K562 (cell line): Measurements from ENCODE around the gene NUP98. TPM values are rescaled to one million over a fixed set of nuclear protein-coding genes. Genes with fewer than 3 reads are reported as not detected.
A peak's percentile ranks its signal among the peaks of the same experiment; 100 is the strongest.

Experiments
- ARID2 ChIP-seq: fragments of 450-650 bp; IDR thresholded peaks from 2 replicates; pipeline ENCODE4 v1.6.1; 2017; ENCODE audit warnings: antibody characterized with exemption, mild to moderate bottlenecking
- BCOR ChIP-seq: fragments of 450-650 bp; IDR thresholded peaks from 2 replicates; pipeline ENCODE4 v1.6.1; 2016
- CAMTA2 ChIP-seq: fragments of 250-450 bp; sonication (Bioruptor Pico); conservative IDR thresholded peaks from 2 replicates; pipeline ENCODE4 v1.5.1; 2022
- CCAR2 ChIP-seq: fragments of 200-400 bp; formaldehyde crosslinking; IDR thresholded peaks from 2 replicates; pipeline ENCODE4 v1.6.1; 2017; ENCODE audit warnings: mild to moderate bottlenecking, low read depth, low read length
- KAT7 ChIP-seq: sonication (generic); formaldehyde crosslinking; IDR thresholded peaks from 2 replicates; pipeline ENCODE4 v1.8.0; 2022; ENCODE audit warnings: missing genetic modification reagents, mild to moderate bottlenecking, borderline replicate concordance
- KDM4B ChIP-seq, 2 experiments: fragments of 450-650 bp in 1 of 2; sonication (generic) in 1 of 2; IDR thresholded peaks; 2 replicates each; pipeline ENCODE4 v1.6.1; 2016 to 2017; ENCODE audit warnings: borderline replicate concordance in 2 of 2, antibody characterized with exemption in 1 of 2, low read depth in 1 of 2, mild to moderate bottlenecking in 1 of 2
- KDM5B ChIP-seq: fragments of 200-600 bp; sonication (generic); IDR thresholded peaks from 2 replicates; pipeline ENCODE4 v1.6.1; 2012; ENCODE audit warnings: low read depth, mild to moderate bottlenecking, moderate library complexity, low read length, control low read depth, inconsistent platforms; ENCODE audit not compliant: insufficient replicate concordance
- L3MBTL2 ChIP-seq: fragments of 450-650 bp; IDR thresholded peaks from 2 replicates; pipeline ENCODE4 v1.6.1; 2016; ENCODE audit warnings: mild to moderate bottlenecking, moderate library complexity
- LEF1 ChIP-seq: fragments of 450-650 bp; IDR thresholded peaks from 2 replicates; pipeline ENCODE4 v1.6.1; 2016; ENCODE audit warnings: mild to moderate bottlenecking
- MED1 ChIP-seq: sonication (generic); formaldehyde crosslinking; IDR thresholded peaks from 2 replicates; pipeline ENCODE4 v1.8.1; 2023; ENCODE audit warnings: missing genetic modification reagents, borderline replicate concordance
- RBM14 ChIP-seq: fragments of 200-400 bp; formaldehyde crosslinking; IDR thresholded peaks from 2 replicates; pipeline ENCODE4 v1.6.1; 2018; ENCODE audit warnings: low read depth, mild to moderate bottlenecking, low read length, moderate library complexity, borderline replicate concordance; ENCODE audit not compliant: insufficient read depth
- RFX1 ChIP-seq: fragments of 450-650 bp; IDR thresholded peaks from 2 replicates; pipeline ENCODE4 v1.6.1; 2016; ENCODE audit warnings: mild to moderate bottlenecking, moderate library complexity
- RFX5 ChIP-seq: IDR thresholded peaks from 2 replicates; pipeline ENCODE4 v1.6.1; 2011; ENCODE audit warnings: low read depth, mild to moderate bottlenecking, improper control_type of control experiment, low read length
- SNIP1 ChIP-seq: fragments of 450-650 bp; IDR thresholded peaks from 2 replicates; pipeline ENCODE4 v1.7.1; 2017; ENCODE audit warnings: low read depth, mild to moderate bottlenecking
- TAF9B ChIP-seq: fragments of 450-650 bp; IDR thresholded peaks from 2 replicates; pipeline ENCODE4 v1.6.1; 2018; ENCODE audit warnings: mild to moderate bottlenecking; ENCODE audit not compliant: partially characterized antibody
- ZNF140 ChIP-seq: fragments of 250-450 bp; sonication (Bioruptor Pico); IDR thresholded peaks from 2 replicates; pipeline ENCODE4 v1.8.0; 2021; ENCODE audit warnings: moderate library complexity, mild to moderate bottlenecking, inconsistent platforms
- ZNF316 ChIP-seq: fragments of 450-650 bp; IDR thresholded peaks from 2 replicates; pipeline ENCODE4 v1.6.1; 2016
- ZNF347 ChIP-seq: fragments of 450-650 bp; formaldehyde crosslinking; IDR thresholded peaks from 2 replicates; pipeline ENCODE4 v1.4.0; 2020; ENCODE audit warnings: low read depth, mild to moderate bottlenecking, moderate library complexity
- ZNF780A ChIP-seq: fragments of 250-450 bp; sonication (Bioruptor Pico); IDR thresholded peaks from 2 replicates; pipeline ENCODE4 v1.5.0; 2021; ENCODE audit warnings: mild to moderate bottlenecking
- polyA plus RNA-seq, 8 experiments: library from polyadenylated mRNA; depleted of rRNA in 4 of 8; stranded (reverse) in 5 of 8; unstranded in 3 of 8; fragments of >200 nt; fragmentation: Nextera tagmentation in 2 of 8; fragmentation: Illumina TruSeq in 1 of 8; extraction: Ambion mirVana in 2 of 8; extraction: Trizol in 1 of 8; gene quantifications; 2 replicates each; pipeline versions ENCODE4 v1.2.1 to v1.2.3, GENCODE V29; 2011 to 2014; ENCODE audit warnings: inconsistent platforms in 1 of 8, missing spikeins in 1 of 8
- total RNA-seq, 7 experiments: library from RNA; depleted of rRNA in 6 of 7; stranded (reverse); fragments of >200 nt in 6 of 7; fragmentation: Illumina TruSeq in 2 of 7; extraction: Trizol in 2 of 7; gene quantifications; 2 replicates each; pipeline versions ENCODE4 v1.2.1 to v1.2.3, GENCODE V29; 2011 to 2021; ENCODE audit warnings: low replicate concordance in 1 of 7
- TF ChIP-seq, protein P1 (sequence below): fragments of 150-350 bp; IDR thresholded peaks from 2 replicates; pipeline ENCODE4 v1.6.1; 2014; ENCODE audit warnings: low read depth, mild to moderate bottlenecking, low read length, borderline replicate concordance
- TF ChIP-seq, protein P2 (sequence below): sonication (generic); formaldehyde crosslinking; IDR thresholded peaks from 2 replicates; pipeline ENCODE4 v1.8.0; 2022; ENCODE audit warnings: mild to moderate bottlenecking, missing genetic modification reagents
- TF ChIP-seq, protein P3 (sequence below): fragments of 450-650 bp; formaldehyde crosslinking; IDR thresholded peaks from 2 replicates; pipeline ENCODE4 v1.4.0; 2020; ENCODE audit warnings: mild to moderate bottlenecking, moderate library complexity

The NUP98 gene
- total and polyA plus RNA-seq, 9 of the 15 experiments (the other 6 are each of a cell fraction or from before 2014, with no cell fraction given) = 45.1 to 196 (median 130) TPM

DNA sequence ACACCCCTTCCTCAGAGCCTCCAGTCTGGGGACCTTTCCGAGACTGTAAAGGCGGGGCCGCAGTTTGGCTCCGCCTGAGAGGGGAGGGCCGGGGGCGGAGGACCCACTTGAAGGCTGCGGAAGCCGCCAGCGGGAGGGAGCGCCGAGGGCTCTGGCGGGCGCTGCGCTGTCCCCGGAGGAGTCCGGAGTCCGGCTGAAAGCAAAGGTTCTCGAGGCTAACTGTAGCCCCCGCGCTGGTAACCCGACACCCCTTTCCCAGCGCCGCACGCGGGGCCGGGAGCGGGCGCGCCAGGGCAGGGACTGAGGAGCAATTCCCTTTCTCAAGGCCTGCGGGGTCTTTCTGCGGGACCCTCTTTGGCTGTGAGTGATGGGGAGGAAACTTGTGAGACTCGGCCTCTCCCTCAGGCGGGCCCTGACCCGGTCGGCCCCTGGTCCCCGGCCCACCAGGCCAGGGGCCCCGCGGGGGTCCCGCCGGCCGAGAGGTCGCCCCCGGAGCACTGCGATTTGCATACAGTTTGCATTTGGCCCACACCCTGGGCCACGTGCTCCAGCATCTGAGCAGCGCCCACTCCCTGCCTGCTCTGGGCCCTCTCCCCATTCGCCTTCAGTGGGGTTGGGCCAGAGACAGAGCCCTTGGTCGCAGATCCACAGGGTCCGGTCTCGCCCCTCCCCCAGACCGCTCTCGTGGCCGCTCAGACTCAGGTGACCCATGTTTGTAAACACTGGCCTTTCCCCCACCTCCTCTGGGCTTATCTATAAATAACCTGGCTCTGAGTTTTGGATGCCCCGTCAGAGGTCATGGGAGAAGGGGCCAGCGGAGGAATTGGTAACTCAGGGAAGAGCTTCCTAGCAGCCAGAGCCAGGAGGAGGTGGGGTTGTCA lies 155.0 kb downstream of the NUP98 start (continued):
- TF ChIP-seq, protein P1, sequence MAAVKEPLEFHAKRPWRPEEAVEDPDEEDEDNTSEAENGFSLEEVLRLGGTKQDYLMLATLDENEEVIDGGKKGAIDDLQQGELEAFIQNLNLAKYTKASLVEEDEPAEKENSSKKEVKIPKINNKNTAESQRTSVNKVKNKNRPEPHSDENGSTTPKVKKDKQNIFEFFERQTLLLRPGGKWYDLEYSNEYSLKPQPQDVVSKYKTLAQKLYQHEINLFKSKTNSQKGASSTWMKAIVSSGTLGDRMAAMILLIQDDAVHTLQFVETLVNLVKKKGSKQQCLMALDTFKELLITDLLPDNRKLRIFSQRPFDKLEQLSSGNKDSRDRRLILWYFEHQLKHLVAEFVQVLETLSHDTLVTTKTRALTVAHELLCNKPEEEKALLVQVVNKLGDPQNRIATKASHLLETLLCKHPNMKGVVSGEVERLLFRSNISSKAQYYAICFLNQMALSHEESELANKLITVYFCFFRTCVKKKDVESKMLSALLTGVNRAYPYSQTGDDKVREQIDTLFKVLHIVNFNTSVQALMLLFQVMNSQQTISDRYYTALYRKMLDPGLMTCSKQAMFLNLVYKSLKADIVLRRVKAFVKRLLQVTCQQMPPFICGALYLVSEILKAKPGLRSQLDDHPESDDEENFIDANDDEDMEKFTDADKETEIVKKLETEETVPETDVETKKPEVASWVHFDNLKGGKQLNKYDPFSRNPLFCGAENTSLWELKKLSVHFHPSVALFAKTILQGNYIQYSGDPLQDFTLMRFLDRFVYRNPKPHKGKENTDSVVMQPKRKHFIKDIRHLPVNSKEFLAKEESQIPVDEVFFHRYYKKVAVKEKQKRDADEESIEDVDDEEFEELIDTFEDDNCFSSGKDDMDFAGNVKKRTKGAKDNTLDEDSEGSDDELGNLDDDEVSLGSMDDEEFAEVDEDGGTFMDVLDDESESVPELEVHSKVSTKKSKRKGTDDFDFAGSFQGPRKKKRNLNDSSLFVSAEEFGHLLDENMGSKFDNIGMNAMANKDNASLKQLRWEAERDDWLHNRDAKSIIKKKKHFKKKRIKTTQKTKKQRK = no peak
- peak; percentile 93 for TF ChIP-seq L3MBTL2
- TF ChIP-seq BCOR = no peak
- peak; percentile 37 for TF ChIP-seq LEF1
- no peak for TF ChIP-seq CAMTA2
- TF ChIP-seq RBM14 = 0 out of 2 replicates have a peak, but pooled peaks have one; percentile 40
- no peak for TF ChIP-seq MED1 (CRISPR knock-in tag)
- TF ChIP-seq ZNF140 (CRISPR knock-in tag) = no peak
- TF ChIP-seq KAT7 (CRISPR knock-in tag) = no peak
- TF ChIP-seq KDM5B = no peak
- TF ChIP-seq ZNF780A (CRISPR knock-in tag) = no peak
- no peak for TF ChIP-seq ARID2
- no peak for TF ChIP-seq RFX5
- TF ChIP-seq, protein P2, sequence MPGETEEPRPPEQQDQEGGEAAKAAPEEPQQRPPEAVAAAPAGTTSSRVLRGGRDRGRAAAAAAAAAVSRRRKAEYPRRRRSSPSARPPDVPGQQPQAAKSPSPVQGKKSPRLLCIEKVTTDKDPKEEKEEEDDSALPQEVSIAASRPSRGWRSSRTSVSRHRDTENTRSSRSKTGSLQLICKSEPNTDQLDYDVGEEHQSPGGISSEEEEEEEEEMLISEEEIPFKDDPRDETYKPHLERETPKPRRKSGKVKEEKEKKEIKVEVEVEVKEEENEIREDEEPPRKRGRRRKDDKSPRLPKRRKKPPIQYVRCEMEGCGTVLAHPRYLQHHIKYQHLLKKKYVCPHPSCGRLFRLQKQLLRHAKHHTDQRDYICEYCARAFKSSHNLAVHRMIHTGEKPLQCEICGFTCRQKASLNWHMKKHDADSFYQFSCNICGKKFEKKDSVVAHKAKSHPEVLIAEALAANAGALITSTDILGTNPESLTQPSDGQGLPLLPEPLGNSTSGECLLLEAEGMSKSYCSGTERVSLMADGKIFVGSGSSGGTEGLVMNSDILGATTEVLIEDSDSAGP (CRISPR knock-in tag) = no peak
- TF ChIP-seq TAF9B = no peak
- no peak for TF ChIP-seq KDM4B (IDR thresholded peaks at IDR 0.05; ENCODE audit: borderline replicate concordance in 2 of 2, low read depth in 1 of 2)
- TF ChIP-seq, protein P3, sequence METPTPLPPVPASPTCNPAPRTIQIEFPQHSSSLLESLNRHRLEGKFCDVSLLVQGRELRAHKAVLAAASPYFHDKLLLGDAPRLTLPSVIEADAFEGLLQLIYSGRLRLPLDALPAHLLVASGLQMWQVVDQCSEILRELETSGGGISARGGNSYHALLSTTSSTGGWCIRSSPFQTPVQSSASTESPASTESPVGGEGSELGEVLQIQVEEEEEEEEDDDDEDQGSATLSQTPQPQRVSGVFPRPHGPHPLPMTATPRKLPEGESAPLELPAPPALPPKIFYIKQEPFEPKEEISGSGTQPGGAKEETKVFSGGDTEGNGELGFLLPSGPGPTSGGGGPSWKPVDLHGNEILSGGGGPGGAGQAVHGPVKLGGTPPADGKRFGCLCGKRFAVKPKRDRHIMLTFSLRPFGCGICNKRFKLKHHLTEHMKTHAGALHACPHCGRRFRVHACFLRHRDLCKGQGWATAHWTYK (CRISPR knock-in tag) = no peak
- no peak for TF ChIP-seq ZNF316
- no peak for TF ChIP-seq CCAR2
- TF ChIP-seq SNIP1 = no peak
- no peak for TF ChIP-seq ZNF347 (CRISPR knock-in tag)
- no peak for TF ChIP-seq RFX1
